Measurements from ENCODE around the gene TFCP2.
"Not testable (repeated sequence)": the region's sequence is repeated elsewhere in the genome, so short reads cannot be mapped to it uniquely, and the experiment has no call there.

TFCP2 gene

GRCh38 chr12:51172515-51173431, at the start of gene TFCP2:
Gene TFCP2, minus strand, starts transcription at chr12:51173135. Its CDS starts 713 bp downstream, at chr12:51172422.
- DNase-seq (ENCODE audit: low spot score): peak; percentile 96
- TF ChIP-seq CTCF (IDR thresholded peaks at IDR 0.05; ENCODE audit: borderline replicate concordance, control extremely low read depth, extremely low read depth, insufficient read depth, missing control alignments): no peak
- in situ Hi-C loops (cut with MboI; ENCODE audit: low sequenced_read_pairs, unreplicated experiment): no loop called here

DNA sequence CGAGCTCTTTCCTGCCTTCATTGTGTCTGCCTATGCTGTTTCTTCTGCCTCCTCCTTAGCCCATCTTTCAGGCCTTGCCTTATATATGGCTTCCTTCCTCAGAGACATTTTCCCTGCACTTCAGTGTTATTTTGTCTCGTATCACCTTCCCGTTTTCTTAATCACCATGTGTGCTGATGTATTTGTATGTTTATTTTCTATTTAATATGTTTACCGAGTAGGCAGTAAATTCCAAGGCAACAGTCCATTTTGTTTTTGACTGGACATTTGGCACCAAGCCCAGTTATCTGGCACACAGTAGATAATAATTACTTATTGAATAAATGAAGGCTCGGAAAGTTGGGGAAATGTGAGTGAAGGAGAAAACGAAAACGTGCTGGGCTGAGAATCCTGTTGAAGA, 49.5 kb upstream of the TFCP2 start:
- in situ Hi-C loops (cut with MboI; ENCODE audit: low sequenced_read_pairs, unreplicated experiment): no loop called here
- no peak for DNase-seq (ENCODE audit: low spot score)
- TF ChIP-seq CTCF (IDR thresholded peaks at IDR 0.05; ENCODE audit: borderline replicate concordance, control extremely low read depth, extremely low read depth, insufficient read depth, missing control alignments): no peak

- in situ Hi-C loops (cut with MboI; ENCODE audit: low sequenced_read_pairs, unreplicated experiment): not testable (repeated sequence)
Observed at GRCh38 chr12:51219857-51220256, 46.9 kb upstream of the TFCP2 start.

DNA sequence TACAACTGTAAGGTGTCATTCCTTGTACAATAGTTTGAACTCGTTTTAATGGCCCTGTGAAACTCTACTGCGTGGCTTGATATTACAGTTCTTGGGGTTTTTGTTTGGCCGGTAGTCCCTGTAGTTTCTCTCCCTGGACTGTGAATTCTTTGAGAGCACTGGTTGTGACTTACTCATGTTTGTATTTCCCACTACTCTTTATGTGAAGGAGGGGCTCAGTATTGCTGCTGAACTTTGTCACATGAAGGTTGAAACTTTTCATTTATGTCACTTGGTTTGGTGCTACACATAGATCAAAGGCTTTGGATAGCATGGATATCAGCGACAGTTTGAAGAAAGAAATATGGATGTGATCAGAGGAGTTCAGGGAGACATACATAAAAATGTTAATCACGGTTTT, 46.4 kb upstream of the TFCP2 start:
- in situ Hi-C loops (cut with MboI; ENCODE audit: low sequenced_read_pairs, unreplicated experiment): no loop called here
- no peak for DNase-seq (ENCODE audit: low spot score)
- no peak for TF ChIP-seq CTCF (IDR thresholded peaks at IDR 0.05; ENCODE audit: borderline replicate concordance, control extremely low read depth, extremely low read depth, insufficient read depth, missing control alignments)

More at GRCh38 chr12:51219857-51220256, 46.9 kb upstream of the TFCP2 start:
- not testable (repeated sequence) for DNase-seq (ENCODE audit: low spot score)

DNA sequence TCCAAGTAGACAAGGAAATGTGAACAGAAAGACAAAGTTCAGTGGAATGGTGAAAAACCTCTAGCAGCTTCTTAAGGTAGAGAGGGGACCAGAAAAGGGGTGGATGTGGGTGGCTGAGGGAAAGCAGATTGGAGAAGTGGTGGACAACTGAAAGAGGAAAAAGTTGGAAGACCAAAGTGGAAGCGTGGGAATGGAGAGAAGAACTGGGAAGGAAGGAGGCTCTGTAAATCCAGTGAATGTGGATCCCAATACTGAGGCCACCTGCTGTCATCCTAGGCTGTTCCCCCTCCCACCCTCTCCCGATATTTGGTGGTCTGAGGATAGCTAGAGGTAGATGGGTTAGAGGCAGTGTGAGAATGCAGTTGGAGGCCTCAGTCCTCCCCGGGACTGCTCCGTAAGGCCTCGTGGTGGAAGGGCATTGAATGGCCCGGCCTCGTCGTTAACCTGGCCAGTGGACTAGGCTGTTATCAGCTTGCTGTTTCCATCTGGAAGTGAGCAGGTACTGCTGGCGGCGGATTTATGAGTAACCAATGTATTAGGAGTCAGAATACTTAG, 45.7 kb upstream of the TFCP2 start:
- in situ Hi-C loops (cut with MboI; ENCODE audit: low sequenced_read_pairs, unreplicated experiment): no loop called here
- no peak for DNase-seq (ENCODE audit: low spot score)
- TF ChIP-seq CTCF (IDR thresholded peaks at IDR 0.05; ENCODE audit: borderline replicate concordance, control extremely low read depth, extremely low read depth, insufficient read depth, missing control alignments): no peak

DNA sequence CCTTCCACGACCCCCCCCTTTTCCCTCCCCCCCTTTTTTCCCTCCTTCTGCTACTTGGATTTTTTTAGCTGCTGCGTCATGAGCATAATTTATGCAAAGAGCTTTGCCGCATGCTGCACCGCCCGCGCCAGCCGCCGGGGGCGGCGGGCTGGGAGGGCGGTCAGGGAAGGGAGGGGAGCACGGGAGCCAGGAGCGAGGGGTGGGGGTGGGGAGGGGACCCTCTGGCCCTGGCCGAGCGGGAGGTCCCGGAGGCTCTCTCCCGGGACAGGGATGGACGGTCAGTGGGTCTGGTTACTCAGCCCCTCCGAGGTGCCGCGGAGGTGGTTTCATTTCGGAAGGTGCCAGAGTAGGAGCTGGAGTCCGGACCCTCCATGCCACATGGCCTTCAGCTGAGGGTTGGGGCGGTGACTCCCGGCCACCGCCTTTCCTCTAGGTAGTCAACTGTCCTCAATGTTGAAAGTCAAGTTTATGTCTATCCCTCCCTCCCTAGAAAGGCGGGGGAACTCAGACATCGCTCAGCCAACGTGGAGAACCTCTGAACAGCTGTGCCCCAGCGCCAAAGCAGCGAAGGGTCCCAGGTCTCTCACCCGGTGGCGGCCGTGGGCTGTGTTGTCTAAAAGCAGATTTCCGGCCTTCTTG, 45.2 kb upstream of the TFCP2 start, which contains the start of gene POU6F1:
POU6F1 (minus strand) TSS at position 95 of the 639 bp plus-strand sequence. CDS start 11,226 bp downstream, outside the sequence.
- DNase-seq (ENCODE audit: low spot score): peak; percentile 87
- in situ Hi-C loops (cut with MboI; ENCODE audit: low sequenced_read_pairs, unreplicated experiment): no loop called here
- TF ChIP-seq CTCF (IDR thresholded peaks at IDR 0.05; ENCODE audit: borderline replicate concordance, control extremely low read depth, extremely low read depth, insufficient read depth, missing control alignments): peak; percentile 34
